Immature natural killer cell (primary cell): ENCODE measurements around the gene C1orf53. TPM values are rescaled to one million over a fixed set of nuclear protein-coding genes. Genes with fewer than 3 reads are reported as not detected.

ENCODE experiments used
- DNase-seq, 3 donors: peaks; one replicate each; pipeline ENCODE4 v3.0.0; 2022; ENCODE audit warnings: mixed read lengths in 1 of 3
- H3K27ac Mint-ChIP-seq, 6 donors: one replicate each; pipeline ENCODE4 v1.8.0; 2020; ENCODE audit warnings: mixed read lengths in 6 of 6, mild to moderate bottlenecking in 5 of 6, inconsistent platforms in 4 of 6, moderate library complexity in 3 of 6
- H3K27me3 Mint-ChIP-seq, 3 donors: one replicate each; pipeline ENCODE4 v1.8.0; 2020 to 2021; ENCODE audit warnings: low read depth in 3 of 3, mild to moderate bottlenecking in 3 of 3, mixed read lengths in 3 of 3, moderate library complexity in 3 of 3, inconsistent platforms in 1 of 3
- H3K36me3 Mint-ChIP-seq, 3 donors: one replicate each; pipeline ENCODE4 v1.8.0; 2020; ENCODE audit warnings: mixed read lengths in 3 of 3, inconsistent platforms in 2 of 3, mild to moderate bottlenecking in 2 of 3
- H3K4me1 Mint-ChIP-seq, 2 donors: one replicate each; pipeline ENCODE4 v1.8.0; 2020; ENCODE audit warnings: inconsistent platforms in 2 of 2, mild to moderate bottlenecking in 2 of 2, mixed read lengths in 2 of 2, moderate library complexity in 1 of 2
- H3K4me3 Mint-ChIP-seq, 5 donors: one replicate each; pipeline ENCODE4 v1.8.0; 2020; ENCODE audit warnings: mild to moderate bottlenecking in 5 of 5, mixed read lengths in 5 of 5, inconsistent platforms in 3 of 5, moderate library complexity in 3 of 5
- H3K9me3 Mint-ChIP-seq, 6 donors: one replicate each; pipeline ENCODE4 v1.8.0; 2020; ENCODE audit warnings: mild to moderate bottlenecking in 6 of 6, mixed read lengths in 6 of 6, inconsistent platforms in 4 of 6, moderate library complexity in 3 of 6
- polyA plus RNA-seq, 3 donors: library from polyadenylated mRNA; unstranded; fragments of 300-500 nt; fragmentation: Illumina TruSeq; gene quantifications; one replicate each; pipeline ENCODE4 v1.2.3, GENCODE V29; 2021

Gene C1orf53
- polyA plus RNA-seq, 3 donors from 2014 or later = 1.8 to 4.1 (median 2.1) TPM

- Mint-ChIP-seq H3K36me3 (no peaks in the 10 kb centered on the region), H3K4me3 (no peak overlapping the region), H3K9me3 (no peaks in the 10 kb centered on the region), H3K27ac (no peak overlapping the region), H3K27me3 (peaks cover 9 to 15% (median 15%) of the 10 kb centered on the region in 3 donors), H3K4me1 (no peaks in the 10 kb centered on the region)
- no peak for DNase-seq
Measured at GRCh38 chr1:197892684-197893083, 9.7 kb upstream of the C1orf53 start.

- Mint-ChIP-seq H3K9me3 (no peaks in the 10 kb centered on the region), H3K4me1 (peaks cover 0 to under 1% of the 10 kb centered on the region in 2 donors), H3K27ac (no peak overlapping the region), H3K27me3 (peaks cover 14 to 15% (median 14%) of the 10 kb centered on the region in 3 donors), H3K4me3 (no peak overlapping the region), H3K36me3 (no peaks in the 10 kb centered on the region)
- no peak for DNase-seq
Measured at GRCh38 chr1:197896301-197896700, 6.1 kb upstream of the C1orf53 start.

GRCh38 chr1:197899037-197899436 lies 3.4 kb upstream of the C1orf53 start:
- DNase-seq = no peak
- H3K27ac Mint-ChIP-seq = no peak overlapping the region
- H3K36me3 Mint-ChIP-seq = no peaks in the 10 kb centered on the region
- peaks cover 14 to 20% of the 10 kb centered on the region in 2 donors for H3K4me1 Mint-ChIP-seq
- no peaks in the 10 kb centered on the region for H3K9me3 Mint-ChIP-seq
- H3K27me3 Mint-ChIP-seq = peaks cover 11 to 16% (median 13%) of the 10 kb centered on the region in 3 donors
- no peak overlapping the region for H3K4me3 Mint-ChIP-seq

- peaks cover 14 to 20% of the 10 kb centered on the region in 2 donors for H3K4me1 Mint-ChIP-seq
- peaks cover 8 to 18% (median 17%) of the 10 kb centered on the region in 3 donors for H3K27me3 Mint-ChIP-seq
- peak overlapping the region; percentile 85 to 98 (median 92) for H3K4me3 Mint-ChIP-seq
- peak overlapping the region; percentile 70 to 90 (median 82) for H3K27ac Mint-ChIP-seq
- DNase-seq = no peak
- H3K36me3 Mint-ChIP-seq = no peaks in the 10 kb centered on the region
- no peaks in the 10 kb centered on the region for H3K9me3 Mint-ChIP-seq
Measured at GRCh38 chr1:197902131-197902453, 338 bp upstream of the C1orf53 start.

- Mint-ChIP-seq H3K27ac (peak overlapping the region; percentile 55 to 90 (median 78)), H3K4me1 (peaks cover 14 to 20% of the 10 kb centered on the region in 2 donors), H3K27me3 (peaks cover 7 to 24% (median 20%) of the 10 kb centered on the region in 3 donors), H3K4me3 (peak overlapping the region; percentile 92 to 99 (median 96)), H3K36me3 (no peaks in the 10 kb centered on the region), H3K9me3 (no peaks in the 10 kb centered on the region)
- DNase-seq = no peak
Measured at GRCh38 chr1:197903196-197903514, 725 bp downstream of the C1orf53 start.

GRCh38 chr1:197904126-197904787 lies 1.8 kb downstream of the C1orf53 start:
- no peak for DNase-seq
- peaks cover 10 to 33% (median 30%) of the 10 kb centered on the region in 3 donors for H3K27me3 Mint-ChIP-seq
- peak overlapping the region in 4 of 5 donors; percentile 8 to 98 (median 92) for H3K4me3 Mint-ChIP-seq
- H3K27ac Mint-ChIP-seq = no peak overlapping the region
- H3K36me3 Mint-ChIP-seq = no peaks in the 10 kb centered on the region
- no peaks in the 10 kb centered on the region for H3K9me3 Mint-ChIP-seq
- H3K4me1 Mint-ChIP-seq = peaks cover 18 to 31% of the 10 kb centered on the region in 2 donors

GRCh38 chr1:197905699-197906351 lies 3.4 kb downstream of the C1orf53 start:
- DNase-seq = no peak
- H3K4me3 Mint-ChIP-seq = no peak overlapping the region
- no peaks in the 10 kb centered on the region for H3K36me3 Mint-ChIP-seq
- H3K27ac Mint-ChIP-seq = no peak overlapping the region
- peaks cover 25 to 44% of the 10 kb centered on the region in 2 donors for H3K4me1 Mint-ChIP-seq
- H3K27me3 Mint-ChIP-seq = peaks cover 15 to 42% (median 37%) of the 10 kb centered on the region in 3 donors
- H3K9me3 Mint-ChIP-seq = peaks cover 0 to 1% (median 0%) of the 10 kb centered on the region in 6 donors

- no peak overlapping the region for H3K4me3 Mint-ChIP-seq
- peaks cover 0 to 3% (median 0%) of the 10 kb centered on the region in 6 donors for H3K9me3 Mint-ChIP-seq
- no peak for DNase-seq
- H3K27me3 Mint-ChIP-seq = peaks cover 21 to 56% (median 50%) of the 10 kb centered on the region in 3 donors
- H3K4me1 Mint-ChIP-seq = peaks cover 26 to 52% of the 10 kb centered on the region in 2 donors
- no peaks in the 10 kb centered on the region for H3K36me3 Mint-ChIP-seq
- H3K27ac Mint-ChIP-seq = no peak overlapping the region
Measured at GRCh38 chr1:197907846-197908616, 5.6 kb downstream of the C1orf53 start.

- Mint-ChIP-seq H3K4me1 (peaks cover 23 to 46% of the 10 kb centered on the region in 2 donors), H3K27me3 (peaks cover 23 to 60% (median 49%) of the 10 kb centered on the region in 3 donors), H3K9me3 (peaks cover 0 to 3% (median 0%) of the 10 kb centered on the region in 6 donors), H3K27ac (no peak overlapping the region), H3K36me3 (no peaks in the 10 kb centered on the region), H3K4me3 (no peak overlapping the region)
- DNase-seq = no peak
Measured at GRCh38 chr1:197908716-197909220, 6.3 kb downstream of the C1orf53 start.

GRCh38 chr1:197909384-197909783 lies 7.0 kb downstream of the C1orf53 start:
- H3K27ac Mint-ChIP-seq = no peak overlapping the region
- H3K27me3 Mint-ChIP-seq = peaks cover 25 to 62% (median 50%) of the 10 kb centered on the region in 3 donors
- H3K9me3 Mint-ChIP-seq = peaks cover 0 to 3% (median 0%) of the 10 kb centered on the region in 6 donors
- H3K4me1 Mint-ChIP-seq = peaks cover 25 to 44% of the 10 kb centered on the region in 2 donors
- H3K4me3 Mint-ChIP-seq = peak overlapping the region in 1 of 5 donors; percentile 40
- H3K36me3 Mint-ChIP-seq = no peaks in the 10 kb centered on the region
- no peak for DNase-seq

GRCh38 chr1:197910120-197910991 lies 7.9 kb downstream of the C1orf53 start:
- no peak for DNase-seq
- Mint-ChIP-seq H3K9me3 (peaks cover 0 to 3% (median 0%) of the 10 kb centered on the region in 6 donors), H3K4me3 (peak overlapping the region; percentile 1 to 54 (median 42)), H3K27ac (no peak overlapping the region), H3K36me3 (no peaks in the 10 kb centered on the region), H3K4me1 (peaks cover 27 to 47% of the 10 kb centered on the region in 2 donors), H3K27me3 (peaks cover 31 to 58% (median 56%) of the 10 kb centered on the region in 3 donors)

- peaks cover 36 to 56% of the 10 kb centered on the region in 2 donors for H3K4me1 Mint-ChIP-seq
- no peaks in the 10 kb centered on the region for H3K36me3 Mint-ChIP-seq
- H3K4me3 Mint-ChIP-seq = peak overlapping the region; percentile 25 to 70 (median 49)
- peaks cover 0 to 3% (median 0%) of the 10 kb centered on the region in 6 donors for H3K9me3 Mint-ChIP-seq
- no peak overlapping the region for H3K27ac Mint-ChIP-seq
- no peak for DNase-seq
- peaks cover 31 to 63% (median 59%) of the 10 kb centered on the region in 3 donors for H3K27me3 Mint-ChIP-seq
Measured at GRCh38 chr1:197911111-197911856, 8.9 kb downstream of the C1orf53 start.
